Upper lobe of left lung (tissue), 6 donors: ENCODE data around the gene NARF. TPM values are rescaled to one million over a fixed set of nuclear protein-coding genes. Genes with fewer than 3 reads are reported as not detected.

Experiments used
- ATAC-seq, 2 donors: fragments of 200-7000 bp; cut with Tn5 transposase; one replicate each; pipeline ENCODE4 v1.9.1; 2022; ENCODE audit warnings: mild to moderate bottlenecking in 2 of 2, moderate library complexity in 2 of 2; ENCODE audit not compliant: low FRiP score in 2 of 2
- DNase-seq, 2 donors: peaks; one replicate each; pipeline ENCODE4 v3.0.0-alpha.2; 2019 to 2020
- H3K27ac ChIP-seq, 4 donors: fragments of 200-600 bp; sonication (generic); one replicate each; pipeline ENCODE4 v1.5.1; 2016 to 2019
- H3K27me3 ChIP-seq, 4 donors: fragments of 200-600 bp; sonication (generic); one replicate each; pipeline ENCODE4 v1.5.1; 2017 to 2019
- H3K36me3 ChIP-seq, 4 donors: fragments of 200-600 bp; sonication (generic); one replicate each; pipeline ENCODE4 v1.5.1; 2016 to 2019
- H3K4me1 ChIP-seq, 4 donors: fragments of 200-600 bp; sonication (generic); one replicate each; pipeline ENCODE4 v1.5.1; 2018 to 2019
- H3K4me3 ChIP-seq, 4 donors: fragments of 200-600 bp; sonication (generic); one replicate each; pipeline ENCODE4 v1.5.1; 2017 to 2019; ENCODE audit warnings: mild to moderate bottlenecking in 2 of 4, moderate library complexity in 1 of 4
- H3K9me3 ChIP-seq, 4 donors: fragments of 200-600 bp; sonication (generic); one replicate each; pipeline ENCODE4 v1.5.1; 2018 to 2019
- EP300 ChIP-seq, 4 donors: sonication (generic); formaldehyde crosslinking; IDR thresholded peaks; one replicate each; pipeline ENCODE4 v1.5.1; 2017; ENCODE audit warnings: antibody characterized with exemption in 4 of 4, control low read depth in 2 of 4
- POLR2A ChIP-seq, 4 donors: fragments of 450-650 bp; IDR thresholded peaks; one replicate each; pipeline ENCODE4 v1.5.1; 2016 to 2017; ENCODE audit warnings: antibody characterized with exemption in 4 of 4, mild to moderate bottlenecking in 2 of 4
- POLR2AphosphoS5 ChIP-seq, 2 donors: sonication (generic); formaldehyde crosslinking; IDR thresholded peaks; one replicate each; pipeline ENCODE4 v1.5.1; 2017; ENCODE audit warnings: antibody characterized with exemption in 2 of 2
- WGBS, 2 donors: methylation state at CpG; one replicate each; pipeline ENCODE4 v1.1.5; 2017 to 2018; 5-methylcytosine and 5-hydroxymethylcytosine counted together
- total RNA-seq, 6 donors: library from RNA; depleted of rRNA in 4 of 6; stranded (reverse); fragments of >200 nt in 4 of 6; gene quantifications; one replicate each; pipeline versions ENCODE4 v1.1.0 to v1.2.1, GENCODE V29; 2016 to 2021
- TF ChIP-seq, protein P1 (sequence below), 6 experiments: fragments of 450-650 bp in 4 of 6; fragments of 200-600 bp in 2 of 6; sonication (generic) in 2 of 6; IDR thresholded peaks; one replicate each; pipeline ENCODE4 v1.5.1; 2016 to 2019; ENCODE audit warnings: antibody characterized with exemption in 6 of 6
- donor health status: DM: no; HTN: no; CAD: no; lungs with moderate emphysema.
- donor health status: DM: no; HTN: yes; CAD: no; lungs with severe emphysema.

NARF gene
- total RNA-seq, 6 donors from 2014 or later, result 28.9 to 77.8 (median 62.6) TPM

GRCh38 chr17:82416264-82416663, 42.3 kb upstream of the NARF start:
- H3K36me3 ChIP-seq, result peaks cover 0 to 22% (median 0%) of the 10 kb centered on the region in 4 donors
- H3K27ac ChIP-seq, result no peak overlapping the region
- 91 to 98% methylated on average over 4 of the region's 4 CpGs for WGBS, 2 donors
- ATAC-seq (no peak), DNase-seq (no peak)
- H3K27me3 ChIP-seq, result no peaks in the 10 kb centered on the region
- peaks cover 19 to 26% (median 23%) of the 10 kb centered on the region in 4 donors for H3K4me1 ChIP-seq
- no peak for TF ChIP-seq POLR2A (IDR thresholded peaks at IDR 0.05)
- no peak for TF ChIP-seq EP300 (IDR thresholded peaks at IDR 0.05)
- TF ChIP-seq POLR2AphosphoS5 (IDR thresholded peaks at IDR 0.05), result no peak
- TF ChIP-seq, protein P1, sequence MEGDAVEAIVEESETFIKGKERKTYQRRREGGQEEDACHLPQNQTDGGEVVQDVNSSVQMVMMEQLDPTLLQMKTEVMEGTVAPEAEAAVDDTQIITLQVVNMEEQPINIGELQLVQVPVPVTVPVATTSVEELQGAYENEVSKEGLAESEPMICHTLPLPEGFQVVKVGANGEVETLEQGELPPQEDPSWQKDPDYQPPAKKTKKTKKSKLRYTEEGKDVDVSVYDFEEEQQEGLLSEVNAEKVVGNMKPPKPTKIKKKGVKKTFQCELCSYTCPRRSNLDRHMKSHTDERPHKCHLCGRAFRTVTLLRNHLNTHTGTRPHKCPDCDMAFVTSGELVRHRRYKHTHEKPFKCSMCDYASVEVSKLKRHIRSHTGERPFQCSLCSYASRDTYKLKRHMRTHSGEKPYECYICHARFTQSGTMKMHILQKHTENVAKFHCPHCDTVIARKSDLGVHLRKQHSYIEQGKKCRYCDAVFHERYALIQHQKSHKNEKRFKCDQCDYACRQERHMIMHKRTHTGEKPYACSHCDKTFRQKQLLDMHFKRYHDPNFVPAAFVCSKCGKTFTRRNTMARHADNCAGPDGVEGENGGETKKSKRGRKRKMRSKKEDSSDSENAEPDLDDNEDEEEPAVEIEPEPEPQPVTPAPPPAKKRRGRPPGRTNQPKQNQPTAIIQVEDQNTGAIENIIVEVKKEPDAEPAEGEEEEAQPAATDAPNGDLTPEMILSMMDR (IDR thresholded peaks at IDR 0.05), result no peak
- no peak overlapping the region for H3K4me3 ChIP-seq
- no peaks in the 10 kb centered on the region for H3K9me3 ChIP-seq

- peaks cover 0 to 22% (median 0%) of the 10 kb centered on the region in 4 donors for H3K36me3 ChIP-seq
- DNase-seq, result no peak
Measured at GRCh38 chr17:82416771-82417170, 41.8 kb upstream of the NARF start.

GRCh38 chr17:82418001-82418986, 40.2 kb upstream of the NARF start, which contains the start of the genes HEXD and OGFOD3:
TSS of gene HEXD (plus strand) at chr17:82418347. CDS start at chr17:82419800, 1,453 bp downstream.
TSS of gene OGFOD3 (minus strand) at chr17:82418586. CDS start at chr17:82418485, 101 bp downstream.
- no peaks in the 10 kb centered on the region for H3K27me3 ChIP-seq
- DNase-seq, result peak; percentile 86 to 97
- 2 to 4% methylated on average over 10 to 70 of the region's 108 CpGs for WGBS, 2 donors
- ATAC-seq, result peak; percentile 92 to 97
- peaks cover 0 to 19% (median 0%) of the 10 kb centered on the region in 4 donors for H3K36me3 ChIP-seq
- peak within 1 kb of the TSS; percentile 64 to 93 (median 88) for H3K4me3 ChIP-seq
- H3K27ac ChIP-seq, result peak within 1 kb of the TSS; percentile 84 to 94 (median 88)
- H3K9me3 ChIP-seq, result no peaks in the 10 kb centered on the region
- peaks cover 19 to 26% (median 23%) of the 10 kb centered on the region in 4 donors for H3K4me1 ChIP-seq
- no peak for TF ChIP-seq EP300 (IDR thresholded peaks at IDR 0.05)
- peak; percentile 38 to 75 for TF ChIP-seq POLR2AphosphoS5 (IDR thresholded peaks at IDR 0.05)
- peak in 2 of 4 donors; percentile 28 to 79 for TF ChIP-seq POLR2A (IDR thresholded peaks at IDR 0.05)
- TF ChIP-seq, protein P1 (IDR thresholded peaks at IDR 0.05), result peak in 5 of 6 experiments; percentile 6 to 63 (median 54)

More at GRCh38 chr17:82416771-82417170, 41.8 kb upstream of the NARF start:
- Histone ChIP-seq H3K4me1 (peaks cover 19 to 26% (median 23%) of the 10 kb centered on the region in 4 donors), H3K4me3 (no peak overlapping the region), H3K27me3 (no peaks in the 10 kb centered on the region), H3K27ac (no peak overlapping the region), H3K9me3 (no peaks in the 10 kb centered on the region)
- no peak for ATAC-seq
- WGBS, 2 donors, result 92 to 96% methylated on average over 6 of the region's 6 CpGs
- no peak for TF ChIP-seq EP300 (IDR thresholded peaks at IDR 0.05)
- TF ChIP-seq, protein P1 (IDR thresholded peaks at IDR 0.05), result no peak
- TF ChIP-seq POLR2A (IDR thresholded peaks at IDR 0.05), result no peak
- no peak for TF ChIP-seq POLR2AphosphoS5 (IDR thresholded peaks at IDR 0.05)

DNA sequence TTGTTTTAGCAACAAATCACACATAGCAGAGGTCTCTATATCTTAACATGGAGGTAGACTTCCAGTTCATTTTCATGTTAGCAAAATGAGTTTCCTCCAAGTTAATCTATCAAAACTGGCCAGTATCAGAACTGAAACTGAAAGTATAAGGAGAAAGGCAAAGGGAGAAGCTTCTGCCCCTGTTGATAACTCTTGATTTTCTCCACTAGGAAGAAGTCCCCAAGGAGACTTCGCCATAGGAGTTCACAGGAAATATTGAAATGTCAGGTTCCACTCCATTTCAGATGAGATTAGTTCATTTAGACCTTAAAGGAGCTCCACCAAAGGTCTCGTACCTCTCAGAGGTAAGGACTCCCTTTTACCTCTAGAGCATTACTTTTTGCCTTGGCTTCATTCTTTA, 39.0 kb upstream of the NARF start:
- Histone ChIP-seq H3K9me3 (no peaks in the 10 kb centered on the region), H3K36me3 (peaks cover 0 to 17% (median 0%) of the 10 kb centered on the region in 4 donors), H3K4me1 (peaks cover 18 to 24% (median 21%) of the 10 kb centered on the region in 4 donors), H3K27me3 (no peaks in the 10 kb centered on the region), H3K4me3 (peak overlapping the region in 3 of 4 donors; percentile 88 to 93 (median 89)), H3K27ac (peak overlapping the region; percentile 21 to 94 (median 74))
- ATAC-seq (no peak), DNase-seq (no peak)
- WGBS, 2 donors, result 52 to 78% methylated on average over 2 of the region's 2 CpGs
- TF ChIP-seq POLR2A (IDR thresholded peaks at IDR 0.05), result no peak
- TF ChIP-seq, protein P1 (IDR thresholded peaks at IDR 0.05), result peak in 1 of 6 experiments; percentile 6
